Measurements from ENCODE around the gene LHFPL4. TPM values are rescaled to one million over a fixed set of nuclear protein-coding genes. Genes with fewer than 3 reads are reported as not detected.

LHFPL4 gene
- total and polyA plus RNA-seq, 2 of the 8 experiments (the other 6 are each of a cell fraction or from before 2014, with no cell fraction given) = 5.0 to 16.9 TPM

Other genes with a start within 250 kb of the LHFPL4 start
- 62.6 and 68.9 TPM in 2 replicates for gene THUMPD3, start 190.8 kb downstream of the LHFPL4 start, total RNA-seq (2021; fragmentation: NEBNext Ultra II Directional; extraction: Animal tissue kit (Norgen Biotek cat#: 25700))
- 16.4 and 26.7 TPM in 2 replicates for gene THUMPD3, start 190.8 kb downstream of the LHFPL4 start, polyA plus RNA-seq (2011; rRNA removed)
- gene SETD5, start 156.2 kb downstream of the LHFPL4 start, total RNA-seq (2021; fragmentation: NEBNext Ultra II Directional; extraction: Animal tissue kit (Norgen Biotek cat#: 25700)) = 223 and 234 TPM in 2 replicates
- 98.2 and 108 TPM in 2 replicates for gene SETD5, start 156.2 kb downstream of the LHFPL4 start, polyA plus RNA-seq (2011; rRNA removed)
- gene MTMR14, start 95.7 kb upstream of the LHFPL4 start, total RNA-seq (2021; fragmentation: NEBNext Ultra II Directional; extraction: Animal tissue kit (Norgen Biotek cat#: 25700)) = 46.2 and 47.6 TPM in 2 replicates
- 55.3 and 58.0 TPM in 2 replicates for gene MTMR14, start 95.7 kb upstream of the LHFPL4 start, polyA plus RNA-seq (2011; rRNA removed)
- gene CPNE9, start 150.0 kb upstream of the LHFPL4 start, total RNA-seq (2021; fragmentation: NEBNext Ultra II Directional; extraction: Animal tissue kit (Norgen Biotek cat#: 25700)) = 4.4 and 4.8 TPM in 2 replicates
- 6.0 and 7.1 TPM in 2 replicates for gene CPNE9, start 150.0 kb upstream of the LHFPL4 start, polyA plus RNA-seq (2011; rRNA removed)
- gene BRPF1, start 177.9 kb upstream of the LHFPL4 start, total RNA-seq (2021; fragmentation: NEBNext Ultra II Directional; extraction: Animal tissue kit (Norgen Biotek cat#: 25700)) = 21.7 and 27.7 TPM in 2 replicates
- 11.3 and 16.3 TPM in 2 replicates for gene BRPF1, start 177.9 kb upstream of the LHFPL4 start, polyA plus RNA-seq (2011; rRNA removed)
- gene OGG1, start 196.1 kb upstream of the LHFPL4 start, total RNA-seq (2021; fragmentation: NEBNext Ultra II Directional; extraction: Animal tissue kit (Norgen Biotek cat#: 25700)) = 29.6 and 31.2 TPM in 2 replicates
- 46.8 and 58.1 TPM in 2 replicates for gene OGG1, start 196.1 kb upstream of the LHFPL4 start, polyA plus RNA-seq (2011; rRNA removed)
- 4.8 and 4.9 TPM in 2 replicates for gene CAMK1, start 216.1 kb upstream of the LHFPL4 start, total RNA-seq (2021; fragmentation: NEBNext Ultra II Directional; extraction: Animal tissue kit (Norgen Biotek cat#: 25700))
- gene CAMK1, start 216.1 kb upstream of the LHFPL4 start, polyA plus RNA-seq (2011; rRNA removed) = 5.1 and 5.3 TPM in 2 replicates
- gene TADA3, start 238.7 kb upstream of the LHFPL4 start, total RNA-seq (2021; fragmentation: NEBNext Ultra II Directional; extraction: Animal tissue kit (Norgen Biotek cat#: 25700)) = 50.3 and 55.2 TPM in 2 replicates
- gene TADA3, start 238.7 kb upstream of the LHFPL4 start, polyA plus RNA-seq (2011; rRNA removed) = 43.4 and 51.2 TPM in 2 replicates
- gene ARPC4, start 239.3 kb upstream of the LHFPL4 start, total RNA-seq (2021; fragmentation: NEBNext Ultra II Directional; extraction: Animal tissue kit (Norgen Biotek cat#: 25700)) = 153 and 154 TPM in 2 replicates
- 108 and 138 TPM in 2 replicates for gene ARPC4, start 239.3 kb upstream of the LHFPL4 start, polyA plus RNA-seq (2011; rRNA removed)

Measured in H1 (cell line).